ENCODE data around the gene FBXO11. TPM values are rescaled to one million over a fixed set of nuclear protein-coding genes. Genes with fewer than 3 reads are reported as not detected.

FBXO11 gene
- polyA plus RNA-seq, 1 of the 3 experiments (the other 2 are of a cell fraction): 26.6 TPM

GRCh38 chr2:47896450-47896968, 9.8 kb downstream of the FBXO11 start:
- Histone ChIP-seq H3K36me3 (replicated peaks in 1 of 2; ENCODE audit: control insufficient read depth in 1 of 2, insufficient read depth in 2 of 2, low read length in 1 of 2) (peaks cover 4 to 18% of the 10 kb centered on the region in 2 experiments), H4K20me1 (ENCODE audit: insufficient read depth) (peaks cover 100% of the 10 kb centered on the region), H3K79me2 (ENCODE audit: insufficient read depth) (peaks cover 98% of the 10 kb centered on the region), H2AFZ (ENCODE audit: low read depth) (no peak overlapping the region), H3F3A (replicated peaks; ENCODE audit: insufficient read depth) (peaks cover 21% of the 10 kb centered on the region), H3K9me2 (no peaks in the 10 kb centered on the region), H3K27me3 (ENCODE audit: insufficient read depth) (no peaks in the 10 kb centered on the region), H3K4me1 (ENCODE audit: control insufficient read depth in 1 of 2, insufficient read depth in 2 of 2, low read depth in 1 of 2, low read length in 1 of 2) (peaks cover 5 to 11% of the 10 kb centered on the region in 2 experiments; a peak in 3 of 4 replicates), H3K4me2 (no peak overlapping the region), H3K9me3 (no peaks in the 10 kb centered on the region), H3K9ac (no peak overlapping the region), H3K4me3 (ENCODE audit: low read depth in 2 of 2, low read length in 1 of 2) (no peak overlapping the region), H3K27ac (ENCODE audit: low read depth in 2 of 2, low read length in 1 of 2) (no peak overlapping the region)
- TF ChIP-seq GABPA (IDR thresholded peaks at IDR 0.05; ENCODE audit: low read depth) (no peak), EP300 (IDR thresholded peaks at IDR 0.05; ENCODE audit: borderline replicate concordance in 1 of 2, low read depth in 1 of 2, low read length in 1 of 2) (no peak), ELF1 (IDR thresholded peaks at IDR 0.05) (no peak), USF2 (IDR thresholded peaks at IDR 0.05; ENCODE audit: borderline replicate concordance, low read depth, low read length) (no peak), RFX5 (IDR thresholded peaks at IDR 0.05; ENCODE audit: low read length) (no peak), SIN3A (IDR thresholded peaks at IDR 0.05; ENCODE audit: borderline replicate concordance, low read depth, low read length) (no peak), FOXJ3 (CRISPR knock-in tag; IDR thresholded peaks at IDR 0.05) (no peak), FOXM1 (IDR thresholded peaks at IDR 0.05; ENCODE audit: low read depth) (no peak), TEAD4 (IDR thresholded peaks at IDR 0.05; ENCODE audit: borderline replicate concordance, insufficient read depth) (no peak), SMC3 (IDR thresholded peaks at IDR 0.05; ENCODE audit: low read depth, low read length) (no peak), RXRA (IDR thresholded peaks at IDR 0.05; ENCODE audit: borderline replicate concordance, low read depth) (no peak), RCOR1 (IDR thresholded peaks at IDR 0.05; ENCODE audit: low read length) (no peak), JUND (IDR thresholded peaks at IDR 0.05) (no peak), TCF12 (IDR thresholded peaks at IDR 0.05) (no peak), MAX (IDR thresholded peaks at IDR 0.05; ENCODE audit: low read depth) (no peak)
- TF ChIP-seq, protein P1, sequence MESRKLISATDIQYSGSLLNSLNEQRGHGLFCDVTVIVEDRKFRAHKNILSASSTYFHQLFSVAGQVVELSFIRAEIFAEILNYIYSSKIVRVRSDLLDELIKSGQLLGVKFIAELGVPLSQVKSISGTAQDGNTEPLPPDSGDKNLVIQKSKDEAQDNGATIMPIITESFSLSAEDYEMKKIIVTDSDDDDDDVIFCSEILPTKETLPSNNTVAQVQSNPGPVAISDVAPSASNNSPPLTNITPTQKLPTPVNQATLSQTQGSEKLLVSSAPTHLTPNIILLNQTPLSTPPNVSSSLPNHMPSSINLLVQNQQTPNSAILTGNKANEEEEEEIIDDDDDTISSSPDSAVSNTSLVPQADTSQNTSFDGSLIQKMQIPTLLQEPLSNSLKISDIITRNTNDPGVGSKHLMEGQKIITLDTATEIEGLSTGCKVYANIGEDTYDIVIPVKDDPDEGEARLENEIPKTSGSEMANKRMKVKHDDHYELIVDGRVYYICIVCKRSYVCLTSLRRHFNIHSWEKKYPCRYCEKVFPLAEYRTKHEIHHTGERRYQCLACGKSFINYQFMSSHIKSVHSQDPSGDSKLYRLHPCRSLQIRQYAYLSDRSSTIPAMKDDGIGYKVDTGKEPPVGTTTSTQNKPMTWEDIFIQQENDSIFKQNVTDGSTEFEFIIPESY (IDR thresholded peaks at IDR 0.05; ENCODE audit: borderline replicate concordance, low read depth): no peak
- 97% methylated on average over 5 of the region's 5 CpGs for WGBS (ENCODE audit: low lambda C conversion rate)
- ChIA-PET POLR2A (no interaction called here), CTCF (interaction anchor here (1.4 kb wide), 1 partner anchor 16 kb away, joined by 3 read pairs; no protein-coding TSS in a partner anchor)
- no peak for DNase-seq

- H3K36me3 ChIP-seq (replicated peaks in 1 of 2; ENCODE audit: control insufficient read depth in 1 of 2, insufficient read depth in 2 of 2, low read length in 1 of 2): peaks cover 8 to 27% of the 10 kb centered on the region in 2 experiments
- no peak overlapping the region for H3K4me2 ChIP-seq
- H3K27me3 ChIP-seq (ENCODE audit: insufficient read depth): no peaks in the 10 kb centered on the region
- no peak overlapping the region for H3K9ac ChIP-seq
- H3K4me1 ChIP-seq (ENCODE audit: control insufficient read depth in 1 of 2, insufficient read depth in 2 of 2, low read depth in 1 of 2, low read length in 1 of 2): peaks cover 2 to 16% of the 10 kb centered on the region in 2 experiments; a peak in 3 of 4 replicates
- H4K20me1 ChIP-seq (ENCODE audit: insufficient read depth): peaks cover 100% of the 10 kb centered on the region
- 91% methylated on average over 1 of the region's 1 CpG for WGBS (ENCODE audit: low lambda C conversion rate)
- peaks cover 100% of the 10 kb centered on the region for H3K79me2 ChIP-seq (ENCODE audit: insufficient read depth)
- no peaks in the 10 kb centered on the region for H3K9me2 ChIP-seq
- no peak overlapping the region for H3K4me3 ChIP-seq (ENCODE audit: low read depth in 2 of 2, low read length in 1 of 2)
- TF ChIP-seq NFIC (IDR thresholded peaks at IDR 0.05; ENCODE audit: borderline replicate concordance) (no peak), EZH2phosphoT487 (IDR thresholded peaks at IDR 0.05; ENCODE audit: borderline replicate concordance, low read depth) (no peak), TAF1 (IDR thresholded peaks at IDR 0.05; ENCODE audit: borderline replicate concordance, low read depth, low read length) (no peak)
- no peaks in the 10 kb centered on the region for H3K9me3 ChIP-seq
- H3K27ac ChIP-seq (ENCODE audit: low read depth in 2 of 2, low read length in 1 of 2): no peak overlapping the region
- CTCF ChIA-PET: interaction anchor here (0.9 to 1.5 kb wide), 3 partner anchors 9 to 30 kb away, joined by 3 to 5 read pairs (median 3); no protein-coding TSS in a partner anchor
- no peak for DNase-seq
- no peak overlapping the region for H2AFZ ChIP-seq (ENCODE audit: low read depth)
- POLR2A ChIA-PET: no interaction called here
- peaks cover 8% of the 10 kb centered on the region for H3F3A ChIP-seq (replicated peaks; ENCODE audit: insufficient read depth)
Observed at GRCh38 chr2:47893771-47894170, 12.5 kb downstream of the FBXO11 start.

Measured in SK-N-SH (cell line).